Fibroblast of lung (primary cell): ENCODE measurements around the gene ZNF804B. TPM values are rescaled to one million over a fixed set of nuclear protein-coding genes. Genes with fewer than 3 reads are reported as not detected.

Experiments
- DNase-seq, 2 donors: peaks; one replicate each; pipeline versions ENCODE4 v3.0.0 to v3.0.0-alpha.2; 2010; ENCODE audit warnings: low read depth in 2 of 2
- H2AFZ ChIP-seq: 2 replicates; pipeline ENCODE4 v1.5.1; 2012; ENCODE audit warnings: low read length, control low read depth, inconsistent platforms
- H3K27ac ChIP-seq: 2 replicates; pipeline ENCODE4 v1.5.1; 2011; ENCODE audit warnings: low read length, control low read depth; ENCODE audit not compliant: insufficient read depth
- H3K27me3 ChIP-seq: 2 replicates; pipeline ENCODE4 v1.5.1; 2011; ENCODE audit warnings: mild to moderate bottlenecking, low read length; ENCODE audit not compliant: control insufficient read depth, insufficient read depth
- H3K36me3 ChIP-seq: 2 replicates; pipeline ENCODE4 v1.5.1; 2011; ENCODE audit warnings: low read length; ENCODE audit not compliant: control insufficient read depth, insufficient read depth
- H3K4me1 ChIP-seq: 2 replicates; pipeline ENCODE4 v1.5.1; 2011; ENCODE audit warnings: low read length; ENCODE audit not compliant: control insufficient read depth, insufficient read depth; ENCODE audit errors: extremely low read depth
- H3K4me2 ChIP-seq: 2 replicates; pipeline ENCODE4 v1.5.1; 2011; ENCODE audit warnings: low read length, control low read depth; ENCODE audit not compliant: insufficient read depth; ENCODE audit errors: extremely low read depth
- H3K4me3 ChIP-seq, 4 experiments: fragments of 200-600 bp in 1 of 4; sonication (generic) in 1 of 4; replicated peaks in 1 of 4; 2 replicates each; pipeline ENCODE4 v1.5.1; 2011 to 2016; ENCODE audit warnings: low read length in 4 of 4, low read depth in 3 of 4, mild to moderate bottlenecking in 3 of 4, control low read depth in 2 of 4, inconsistent platforms in 1 of 4, mixed read lengths in 1 of 4; ENCODE audit not compliant: insufficient read depth in 1 of 4; ENCODE audit errors: control extremely low read depth in 1 of 4
- H3K79me2 ChIP-seq: 2 replicates; pipeline ENCODE4 v1.5.1; 2012; ENCODE audit warnings: mild to moderate bottlenecking, low read length, inconsistent platforms; ENCODE audit not compliant: control insufficient read depth, insufficient read depth
- H3K9ac ChIP-seq: 2 replicates; pipeline ENCODE4 v1.5.1; 2011; ENCODE audit warnings: mild to moderate bottlenecking, low read length, control low read depth; ENCODE audit not compliant: insufficient read depth
- H3K9me3 ChIP-seq: 2 replicates; pipeline ENCODE4 v1.5.1; 2012; ENCODE audit warnings: low read depth, low read length; ENCODE audit not compliant: control insufficient read depth, insufficient read depth
- H4K20me1 ChIP-seq: 2 replicates; pipeline ENCODE4 v1.5.1; 2011; ENCODE audit warnings: low read length; ENCODE audit not compliant: control insufficient read depth, insufficient read depth; ENCODE audit errors: extremely low read depth
- CTCF ChIP-seq, 2 donors: IDR thresholded peaks in 1 of 2; conservative IDR thresholded peaks in 1 of 2; 1 replicate in 1 of 2; 2 replicates in 1 of 2; pipeline ENCODE4 v1.5.1; 2011 to 2012; ENCODE audit warnings: low read length in 2 of 2, control low read depth in 1 of 2, inconsistent platforms in 1 of 2, low read depth in 1 of 2, mild to moderate bottlenecking in 1 of 2
- EZH2 ChIP-seq: IDR thresholded peaks from 2 replicates; pipeline ENCODE4 v1.5.1; 2012; ENCODE audit warnings: low read length, control low read depth, mild to moderate bottlenecking; ENCODE audit errors: missing control alignments
- polyA plus RNA-seq, 2 donors: library from polyadenylated mRNA; depleted of rRNA in 1 of 2; stranded (reverse) in 1 of 2; unstranded in 1 of 2; fragments of >200 nt; gene quantifications; 2 replicates each; pipeline ENCODE4 v1.2.1, GENCODE V29; 2011 to 2012; ENCODE audit warnings: missing spikeins in 1 of 2
- total RNA-seq: library from RNA; depleted of rRNA; stranded (reverse); fragments of >200 nt; gene quantifications from 2 replicates; pipeline ENCODE4 v1.2.1, GENCODE V29; 2014

The ZNF804B gene
- total and polyA plus RNA-seq, 2 donors (not counting 1 experiment from before 2014, with no cell fraction given): not detected

GRCh38 chr7:88885131-88885530 lies 125.6 kb downstream of the ZNF804B start:
- no peak overlapping the region for H2AFZ ChIP-seq
- no peak overlapping the region for H3K9ac ChIP-seq
- no peak overlapping the region for H3K4me2 ChIP-seq
- H3K36me3 ChIP-seq: no peaks in the 10 kb centered on the region
- no peaks in the 10 kb centered on the region for H4K20me1 ChIP-seq
- no peaks in the 10 kb centered on the region for H3K4me1 ChIP-seq
- no peak overlapping the region for H3K4me3 ChIP-seq
- TF ChIP-seq CTCF (conservative IDR thresholded peaks at IDR 0.05 in 1 of 2, IDR thresholded peaks at IDR 0.05 in 1 of 2; ENCODE audit: low read depth in 1 of 2, low read length in 2 of 2) (no peak), EZH2 (no peak)
- H3K27ac ChIP-seq: no peak overlapping the region
- H3K79me2 ChIP-seq: no peaks in the 10 kb centered on the region
- H3K9me3 ChIP-seq: no peaks in the 10 kb centered on the region
- DNase-seq: no peak
- no peaks in the 10 kb centered on the region for H3K27me3 ChIP-seq

GRCh38 chr7:88888684-88889083 lies 129.2 kb downstream of the ZNF804B start:
- no peak for DNase-seq
- Histone ChIP-seq H3K27ac (no peak overlapping the region), H3K27me3 (no peaks in the 10 kb centered on the region), H3K79me2 (no peaks in the 10 kb centered on the region), H3K9ac (no peak overlapping the region), H3K4me2 (no peak overlapping the region), H2AFZ (no peak overlapping the region), H3K36me3 (no peaks in the 10 kb centered on the region), H3K9me3 (no peaks in the 10 kb centered on the region), H4K20me1 (no peaks in the 10 kb centered on the region), H3K4me1 (no peaks in the 10 kb centered on the region), H3K4me3 (no peak overlapping the region)
- TF ChIP-seq EZH2: no peak
- TF ChIP-seq CTCF (conservative IDR thresholded peaks at IDR 0.05 in 1 of 2, IDR thresholded peaks at IDR 0.05 in 1 of 2; ENCODE audit: low read depth in 1 of 2, low read length in 2 of 2): no peak

GRCh38 chr7:88910516-88910915 lies 151.0 kb downstream of the ZNF804B start:
- Histone ChIP-seq H3K27me3 (no peaks in the 10 kb centered on the region), H3K27ac (no peak overlapping the region), H3K36me3 (no peaks in the 10 kb centered on the region), H3K4me3 (no peak overlapping the region), H3K4me2 (no peak overlapping the region), H3K9me3 (no peaks in the 10 kb centered on the region), H3K79me2 (no peaks in the 10 kb centered on the region), H4K20me1 (no peaks in the 10 kb centered on the region), H2AFZ (no peak overlapping the region), H3K9ac (no peak overlapping the region), H3K4me1 (no peaks in the 10 kb centered on the region)
- no peak for DNase-seq
- TF ChIP-seq CTCF (conservative IDR thresholded peaks at IDR 0.05 in 1 of 2, IDR thresholded peaks at IDR 0.05 in 1 of 2; ENCODE audit: low read depth in 1 of 2, low read length in 2 of 2) (no peak), EZH2 (no peak)
